H1 (cell line): ENCODE measurements around the gene SCRG1. TPM values are rescaled to one million over a fixed set of nuclear protein-coding genes. Genes with fewer than 3 reads are reported as not detected.

Source experiments
- CTCF ChIA-PET: fragments of 300-600 bp; sonication (Branson Sonifier 250); formaldehyde crosslinking; loops from one replicate; lab custom pipeline; 2021; ENCODE audit not compliant: partially characterized antibody; lab: Charles Lee
- POLR2A ChIA-PET: fragments of 300-600 bp; sonication (Branson Sonifier 250); formaldehyde crosslinking; loops from one replicate; lab custom pipeline; 2021; ENCODE audit warnings: inconsistent platforms; ENCODE audit not compliant: partially characterized antibody; lab: Charles Lee
- DNase-seq, 2 experiments: peaks; one replicate each; pipeline versions ENCODE4 v3.0.0 to v3.0.0-alpha.2; 2010 to 2022; ENCODE audit warnings: low spot score in 2 of 2, low read depth in 1 of 2, mixed read lengths in 1 of 2
- FAIRE-seq: peaks from 2 replicates; lab custom pipeline; 2011; peaks lifted over from hg19 to GRCh38; lab: Jason Lieb, UNC
- H2AFZ ChIP-seq: 2 replicates; pipeline ENCODE4 v1.8.1; 2012; ENCODE audit warnings: low read length, inconsistent platforms
- H2AK5ac ChIP-seq: 2 replicates; pipeline ENCODE4 v1.6.1; 2013; ENCODE audit warnings: low read depth, low read length
- H2BK120ac ChIP-seq: replicated peaks from 2 replicates; pipeline ENCODE3; 2013; ENCODE audit warnings: low read depth, low read length, inconsistent platforms
- H2BK12ac ChIP-seq: 2 replicates; pipeline ENCODE4 v1.6.1; 2013; ENCODE audit warnings: low read depth, low read length
- H2BK15ac ChIP-seq: 2 replicates; pipeline ENCODE4 v1.6.1; 2013; ENCODE audit warnings: low read length
- H2BK20ac ChIP-seq: 2 replicates; pipeline ENCODE4 v1.6.1; 2013; ENCODE audit warnings: low read length
- H2BK5ac ChIP-seq: 2 replicates; pipeline ENCODE4 v1.6.1; 2013; ENCODE audit warnings: low read depth, low read length
- H3K14ac ChIP-seq: 2 replicates; pipeline ENCODE4 v1.6.1; 2013; ENCODE audit warnings: inconsistent platforms; ENCODE audit not compliant: insufficient read length
- H3K18ac ChIP-seq: 2 replicates; pipeline ENCODE4 v1.6.1; 2013; ENCODE audit warnings: low read length; ENCODE audit errors: extremely low read depth
- H3K23ac ChIP-seq: 2 replicates; pipeline ENCODE4 v1.6.1; 2013; ENCODE audit warnings: inconsistent platforms; ENCODE audit not compliant: insufficient read length
- H3K23me2 ChIP-seq: 2 replicates; pipeline ENCODE4 v1.6.1; 2013; ENCODE audit warnings: low read depth, low read length
- H3K27ac ChIP-seq: 2 replicates; pipeline ENCODE4 v1.6.1; 2011; ENCODE audit warnings: low read depth, low read length, inconsistent platforms
- H3K27me3 ChIP-seq, 4 experiments: replicated peaks in 1 of 4; 1 replicate in 1 of 4; 2 replicates in 3 of 4; pipeline versions ENCODE4 v1.6.1 to v1.8.1; 2011 to 2013; ENCODE audit warnings: low read length in 3 of 4, mild to moderate bottlenecking in 3 of 4, inconsistent platforms in 2 of 4, mixed read lengths in 2 of 4, moderate library complexity in 1 of 4; ENCODE audit not compliant: control insufficient read depth in 3 of 4, insufficient read depth in 3 of 4; ENCODE audit errors: extremely low read depth in 1 of 4
- H3K36me3 ChIP-seq, 4 experiments: 2 replicates each; pipeline versions ENCODE4 v1.6.1 to v1.8.1; 2011 to 2013; ENCODE audit warnings: mild to moderate bottlenecking in 4 of 4, low read length in 3 of 4, moderate library complexity in 2 of 4, control low read depth in 1 of 4, inconsistent platforms in 1 of 4; ENCODE audit not compliant: insufficient read depth in 4 of 4, control insufficient read depth in 2 of 4
- H3K4ac ChIP-seq: replicated peaks from 2 replicates; pipeline ENCODE3; 2013; ENCODE audit warnings: low read length, low read depth, mixed read lengths, inconsistent platforms; ENCODE audit not compliant: insufficient read length
- H3K4me1 ChIP-seq, 4 experiments: replicated peaks in 1 of 4; 1 replicate in 1 of 4; 2 replicates in 3 of 4; pipeline versions ENCODE4 v1.6.1 to v1.8.1; 2011 to 2013; ENCODE audit warnings: low read length in 3 of 4, inconsistent platforms in 2 of 4, mixed read lengths in 1 of 4; ENCODE audit not compliant: insufficient read depth in 4 of 4, control insufficient read depth in 3 of 4
- H3K4me2 ChIP-seq, 2 experiments: 2 replicates each; pipeline versions ENCODE4 v1.6.1 to v1.8.1; 2011 to 2013; ENCODE audit warnings: low read depth in 2 of 2, low read length in 2 of 2, control low read depth in 1 of 2, inconsistent platforms in 1 of 2, mild to moderate bottlenecking in 1 of 2; ENCODE audit not compliant: insufficient read depth in 1 of 2
- H3K4me3 ChIP-seq, 4 experiments: fragments of 200-600, 300-600 bp in 1 of 4; sonication (generic), shearing (Covaris generic), sonication (Bioruptor Twin) in 1 of 4; 2 replicates each; pipeline versions ENCODE4 v1.5.1 to v1.8.1; 2011 to 2016; ENCODE audit warnings: low read length in 4 of 4, low read depth in 3 of 4, control low read depth in 2 of 4, inconsistent platforms in 2 of 4, mild to moderate bottlenecking in 2 of 4, mixed read lengths in 1 of 4, moderate library complexity in 1 of 4; ENCODE audit not compliant: insufficient read depth in 2 of 4; ENCODE audit errors: extremely low read depth in 1 of 4
- H3K56ac ChIP-seq: replicated peaks from 2 replicates; pipeline ENCODE3; 2013; ENCODE audit warnings: low read depth, mild to moderate bottlenecking, mixed read lengths, low read length, inconsistent platforms; ENCODE audit not compliant: insufficient read length
- H3K79me1 ChIP-seq: 2 replicates; pipeline ENCODE4 v1.6.1; 2013; ENCODE audit warnings: low read depth, low read length, control low read depth
- H3K79me2 ChIP-seq, 2 experiments: 2 replicates each; pipeline versions ENCODE4 v1.6.1 to v1.8.1; 2012 to 2013; ENCODE audit warnings: low read length in 2 of 2, mild to moderate bottlenecking in 2 of 2, inconsistent platforms in 1 of 2; ENCODE audit not compliant: insufficient read depth in 2 of 2, control insufficient read depth in 1 of 2
- H3K9ac ChIP-seq, 4 experiments: replicated peaks in 1 of 4; 1 replicate in 1 of 4; 2 replicates in 3 of 4; pipeline versions ENCODE4 v1.6.1 to v1.8.1; 2011 to 2013; ENCODE audit warnings: low read depth in 3 of 4, low read length in 3 of 4, control low read depth in 2 of 4, mild to moderate bottlenecking in 2 of 4, moderate library complexity in 2 of 4, inconsistent platforms in 1 of 4; ENCODE audit errors: extremely low read depth in 1 of 4
- H3K9me3 ChIP-seq, 2 experiments: 2 replicates each; pipeline versions ENCODE4 v1.6.1 to v1.8.1; 2012 to 2013; ENCODE audit warnings: mild to moderate bottlenecking in 2 of 2, moderate library complexity in 2 of 2, control low read depth in 1 of 2, inconsistent platforms in 1 of 2, low read depth in 1 of 2, low read length in 1 of 2, mixed read lengths in 1 of 2; ENCODE audit not compliant: insufficient read depth in 2 of 2
- H4K20me1 ChIP-seq, 2 experiments: replicated peaks in 1 of 2; 2 replicates each; pipeline versions ENCODE3 to v1.8.1; 2011 to 2013; ENCODE audit warnings: inconsistent platforms in 2 of 2, low read length in 2 of 2, mild to moderate bottlenecking in 1 of 2; ENCODE audit not compliant: insufficient read depth in 2 of 2, control insufficient read depth in 1 of 2
- H4K5ac ChIP-seq: 2 replicates; pipeline ENCODE4 v1.6.1; 2013; ENCODE audit warnings: low read length, low read depth, mixed read lengths, inconsistent platforms; ENCODE audit not compliant: insufficient read length
- H4K8ac ChIP-seq: 2 replicates; pipeline ENCODE4 v1.8.0; 2013; ENCODE audit warnings: mild to moderate bottlenecking, moderate library complexity, low read length, inconsistent platforms; ENCODE audit not compliant: insufficient read depth; ENCODE audit errors: extremely low read depth
- H4K91ac ChIP-seq: replicated peaks from 2 replicates; pipeline ENCODE3; 2013; ENCODE audit warnings: low read length, mixed read lengths, inconsistent platforms; ENCODE audit not compliant: insufficient read length
- BCL11A ChIP-seq, 2 experiments: IDR thresholded peaks; one replicate each; pipeline ENCODE4 v1.6.1; 2011; ENCODE audit warnings: low read depth in 2 of 2, low read length in 2 of 2, mild to moderate bottlenecking in 2 of 2
- HDAC2 ChIP-seq, 2 experiments: fragments of 300-600 bp in 1 of 2; sonication (generic) in 1 of 2; IDR thresholded peaks; 2 replicates each; pipeline ENCODE4 v1.6.1; 2011 to 2012; ENCODE audit warnings: low read depth in 2 of 2, low read length in 2 of 2, mild to moderate bottlenecking in 2 of 2, moderate library complexity in 2 of 2, borderline replicate concordance in 1 of 2, inconsistent platforms in 1 of 2
- RFX5 ChIP-seq: IDR thresholded peaks from 2 replicates; pipeline ENCODE4 v1.6.1; 2011; ENCODE audit warnings: low read depth, low read length, improper control_type of control experiment, borderline replicate concordance
- SUZ12 ChIP-seq: fragments of 200-600 bp; sonication (generic); IDR thresholded peaks from 2 replicates; pipeline ENCODE4 v1.6.1; 2012; ENCODE audit warnings: mild to moderate bottlenecking, inconsistent platforms, low read length, moderate library complexity, mixed read lengths
- WGBS, 2 experiments: shearing (Covaris generic) in 1 of 2; methylation state at CpG; one replicate each; pipeline versions ENCODE4 v1.1.6 to v1.1.7; 2013 to 2015; ENCODE audit warnings: low lambda C conversion rate in 2 of 2, mixed read lengths in 2 of 2, inconsistent platforms in 1 of 2, low coverage in 1 of 2, missing lambda C conversion rate in 1 of 2; ENCODE audit not compliant: insufficient replicate concordance in 2 of 2, insufficient coverage in 1 of 2, insufficient read length in 1 of 2; ENCODE audit errors: extremely low coverage in 1 of 2, missing lambda C conversion rate in 1 of 2; 5-methylcytosine and 5-hydroxymethylcytosine counted together
- polyA plus RNA-seq, 7 experiments: library from polyadenylated mRNA; depleted of rRNA in 3 of 7; stranded (reverse) in 5 of 7; unstranded in 2 of 7; fragments of >200 nt in 5 of 7; fragments of 200-250 nt in 2 of 7; gene quantifications; 1 replicate in 5 of 7; 2 replicates in 1 of 7; 4 replicates in 1 of 7; pipeline versions ENCODE4 v1.2.1 to v1.2.3, GENCODE V29; 2011 to 2013; ENCODE audit warnings: missing spikeins in 2 of 7, mixed read lengths in 2 of 7
- total RNA-seq: library from RNA; stranded (reverse); fragmentation: NEBNext Ultra II Directional; extraction: Animal tissue kit (Norgen Biotek cat#: 25700); gene quantifications from 2 replicates; pipeline ENCODE4 v1.2.1, GENCODE V29; 2021

The SCRG1 gene
- total and polyA plus RNA-seq, 2 of the 8 experiments (the other 6 are each of a cell fraction or from before 2014, with no cell fraction given), result not detected

DNA sequence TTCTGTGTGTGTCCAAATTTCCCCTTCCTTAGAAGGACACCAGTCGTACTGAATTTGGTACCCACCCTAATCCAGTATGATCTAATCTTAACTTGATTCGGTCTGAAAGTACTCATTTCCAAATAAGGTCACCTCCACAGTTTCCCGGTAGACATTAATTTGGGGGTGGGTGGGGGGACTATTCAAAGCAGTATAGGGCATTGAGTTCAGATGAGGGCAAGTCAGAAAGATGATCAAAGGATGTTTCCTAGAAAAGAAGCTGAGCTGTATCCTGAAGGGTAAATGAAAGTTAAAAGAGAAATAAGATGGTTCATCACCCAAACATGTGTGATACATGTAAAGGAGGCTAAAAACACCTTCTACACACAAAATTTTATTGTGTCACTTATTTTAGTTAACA, 42.0 kb upstream of the SCRG1 start:
- H2BK120ac ChIP-seq, result no peak overlapping the region
- no peaks in the 10 kb centered on the region for H4K20me1 ChIP-seq
- no peaks in the 10 kb centered on the region for H3K79me2 ChIP-seq
- no peak overlapping the region for H4K8ac ChIP-seq
- H2BK5ac ChIP-seq, result no peak overlapping the region
- DNase-seq (no peak), FAIRE-seq (no peak)
- no peak overlapping the region for H3K4me2 ChIP-seq
- no peak overlapping the region for H2AK5ac ChIP-seq
- TF ChIP-seq RFX5 (no peak), BCL11A (IDR thresholded peaks at IDR 0.05; ENCODE audit: low read depth in 2 of 2, low read length in 2 of 2) (no peak), HDAC2 (IDR thresholded peaks at IDR 0.05; ENCODE audit: borderline replicate concordance in 1 of 2, low read depth in 2 of 2, low read length in 2 of 2) (no peak), SUZ12 (no peak)
- H3K79me1 ChIP-seq, result no peaks in the 10 kb centered on the region
- no peak overlapping the region for H4K5ac ChIP-seq
- H3K27me3 ChIP-seq, result no peaks in the 10 kb centered on the region; a peak in 2 of 7 replicates
- no peak overlapping the region for H2BK12ac ChIP-seq
- H3K4ac ChIP-seq, result no peak overlapping the region
- no peak overlapping the region for H3K4me3 ChIP-seq
- H3K36me3 ChIP-seq, result no peaks in the 10 kb centered on the region
- no peak overlapping the region for H3K23ac ChIP-seq
- H2BK20ac ChIP-seq, result no peak overlapping the region
- H3K9ac ChIP-seq, result no peak overlapping the region
- H3K27ac ChIP-seq, result no peak overlapping the region
- H2BK15ac ChIP-seq, result no peak overlapping the region
- no peaks in the 10 kb centered on the region for H3K23me2 ChIP-seq
- no peak overlapping the region for H3K18ac ChIP-seq
- no peaks in the 10 kb centered on the region for H3K9me3 ChIP-seq
- no peak overlapping the region for H3K14ac ChIP-seq
- ChIA-PET POLR2A (no interaction called here), CTCF (interaction anchor here (2.0 kb wide), 1 partner anchor 14 kb away, joined by 6 read pairs; no protein-coding TSS in a partner anchor)
- peaks cover 0 to 6% (median 0%) of the 10 kb centered on the region in 4 experiments; a peak in 2 of 7 replicates for H3K4me1 ChIP-seq
- no peak overlapping the region for H2AFZ ChIP-seq
- no peak overlapping the region for H3K56ac ChIP-seq
- H4K91ac ChIP-seq, result no peak overlapping the region
- WGBS, 2 experiments, result 94% methylated on average over 3 of the region's 3 CpGs; no CpG with 5 or more reads in 1 of the 2 experiments
